Measurements from ENCODE around the gene FRMD4B. TPM values are rescaled to one million over a fixed set of nuclear protein-coding genes. Genes with fewer than 3 reads are reported as not detected.

Gene FRMD4B
- total and polyA plus RNA-seq, 9 donors, result 4.2 to 42.0 (median 16.3) TPM

DNA sequence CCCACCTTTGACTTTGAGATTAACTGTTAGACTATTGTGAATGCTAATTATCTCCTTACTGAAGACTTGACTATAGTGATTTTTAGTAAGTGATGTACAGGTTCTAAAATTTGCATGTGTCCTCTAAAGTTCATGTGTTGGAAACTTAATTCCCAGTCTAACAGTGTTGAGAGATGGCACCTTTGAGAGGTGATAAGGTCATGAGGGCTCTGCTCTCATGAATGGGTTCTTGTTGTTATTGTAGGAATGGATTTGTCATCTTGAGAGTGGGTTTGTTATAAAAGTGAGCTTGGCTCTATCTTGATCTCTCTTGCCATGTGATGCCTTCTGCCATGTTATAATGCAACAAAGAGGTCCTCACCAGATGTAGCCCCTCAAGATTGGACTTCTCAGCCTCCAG lies 244.6 kb downstream of the FRMD4B start:
- Histone ChIP-seq H3K36me3 (no peaks in the 10 kb centered on the region), H3K27ac (no peak overlapping the region), H3K27me3 (no peaks in the 10 kb centered on the region), H3K4me1 (ENCODE audit: insufficient read depth) (no peaks in the 10 kb centered on the region), H3K9me3 (no peaks in the 10 kb centered on the region), H3K4me3 (no peak overlapping the region)
- intact Hi-C loops (cut with DNase I), result no loop called here
- no peak for DNase-seq
- no peak for TF ChIP-seq POLR2A (IDR thresholded peaks at IDR 0.05)
- TF ChIP-seq, protein P1, sequence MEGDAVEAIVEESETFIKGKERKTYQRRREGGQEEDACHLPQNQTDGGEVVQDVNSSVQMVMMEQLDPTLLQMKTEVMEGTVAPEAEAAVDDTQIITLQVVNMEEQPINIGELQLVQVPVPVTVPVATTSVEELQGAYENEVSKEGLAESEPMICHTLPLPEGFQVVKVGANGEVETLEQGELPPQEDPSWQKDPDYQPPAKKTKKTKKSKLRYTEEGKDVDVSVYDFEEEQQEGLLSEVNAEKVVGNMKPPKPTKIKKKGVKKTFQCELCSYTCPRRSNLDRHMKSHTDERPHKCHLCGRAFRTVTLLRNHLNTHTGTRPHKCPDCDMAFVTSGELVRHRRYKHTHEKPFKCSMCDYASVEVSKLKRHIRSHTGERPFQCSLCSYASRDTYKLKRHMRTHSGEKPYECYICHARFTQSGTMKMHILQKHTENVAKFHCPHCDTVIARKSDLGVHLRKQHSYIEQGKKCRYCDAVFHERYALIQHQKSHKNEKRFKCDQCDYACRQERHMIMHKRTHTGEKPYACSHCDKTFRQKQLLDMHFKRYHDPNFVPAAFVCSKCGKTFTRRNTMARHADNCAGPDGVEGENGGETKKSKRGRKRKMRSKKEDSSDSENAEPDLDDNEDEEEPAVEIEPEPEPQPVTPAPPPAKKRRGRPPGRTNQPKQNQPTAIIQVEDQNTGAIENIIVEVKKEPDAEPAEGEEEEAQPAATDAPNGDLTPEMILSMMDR (IDR thresholded peaks at IDR 0.05), result no peak
- TF ChIP-seq EP300 (IDR thresholded peaks at IDR 0.05), result no peak

DNA sequence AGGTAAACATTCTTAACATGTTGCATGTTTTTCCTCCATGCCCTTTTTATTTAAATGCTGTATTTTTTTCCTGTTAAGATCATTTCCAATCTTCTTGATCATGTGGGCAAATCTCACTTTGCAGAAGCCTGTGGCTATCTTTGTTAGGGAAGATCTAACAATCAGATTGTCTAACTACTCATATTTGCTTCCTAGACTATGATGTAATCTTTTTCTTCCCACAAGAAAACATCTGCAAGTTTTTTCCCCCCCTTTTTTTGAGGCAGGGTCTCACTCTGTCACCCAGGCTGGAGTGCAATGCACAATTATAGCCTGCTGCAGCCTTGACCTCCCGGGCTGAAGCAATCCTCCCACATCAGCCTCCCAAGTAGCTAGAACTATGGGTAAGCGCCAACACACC lies 248.5 kb downstream of the FRMD4B start:
- no peaks in the 10 kb centered on the region for H3K4me1 ChIP-seq (ENCODE audit: insufficient read depth)
- H3K27ac ChIP-seq, result no peak overlapping the region
- no peaks in the 10 kb centered on the region for H3K9me3 ChIP-seq
- H3K4me3 ChIP-seq, result no peak overlapping the region
- TF ChIP-seq EP300 (IDR thresholded peaks at IDR 0.05), result no peak
- TF ChIP-seq, protein P1 (IDR thresholded peaks at IDR 0.05), result no peak
- TF ChIP-seq POLR2A (IDR thresholded peaks at IDR 0.05), result no peak
- H3K27me3 ChIP-seq, result no peaks in the 10 kb centered on the region
- no peak for DNase-seq
- intact Hi-C loops (cut with DNase I), result no loop called here
- WGBS, 3 donors, result 64 to 66% (median 64%) methylated on average over 2 of the region's 2 CpGs
- H3K36me3 ChIP-seq, result no peaks in the 10 kb centered on the region

DNA sequence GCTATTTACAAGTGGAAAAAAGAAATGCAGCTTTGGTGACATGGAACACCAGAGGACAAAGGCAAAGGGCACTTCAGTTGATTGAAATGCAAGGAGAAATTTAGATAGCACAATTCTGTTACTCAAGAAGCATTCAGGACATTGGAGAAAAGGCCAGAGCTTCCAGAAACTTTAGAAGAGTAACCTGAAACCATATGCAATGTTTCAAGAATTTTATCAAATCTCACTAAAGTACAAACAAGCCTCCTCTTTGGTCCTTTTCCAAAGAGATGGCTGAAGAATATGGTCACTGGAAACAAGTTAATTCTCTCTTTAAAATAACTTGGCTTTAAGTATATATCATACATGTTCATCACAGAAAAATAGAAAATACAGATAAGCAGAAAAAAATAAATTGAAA lies 248.9 kb downstream of the FRMD4B start:
- no peak overlapping the region for H3K4me3 ChIP-seq
- no peaks in the 10 kb centered on the region for H3K9me3 ChIP-seq
- no peaks in the 10 kb centered on the region for H3K36me3 ChIP-seq
- no peaks in the 10 kb centered on the region for H3K4me1 ChIP-seq (ENCODE audit: insufficient read depth)
- DNase-seq, result no peak
- TF ChIP-seq POLR2A (IDR thresholded peaks at IDR 0.05), result no peak
- TF ChIP-seq EP300 (IDR thresholded peaks at IDR 0.05), result no peak
- TF ChIP-seq, protein P1 (IDR thresholded peaks at IDR 0.05), result no peak
- intact Hi-C loops (cut with DNase I), result no loop called here
- H3K27me3 ChIP-seq, result no peaks in the 10 kb centered on the region
- H3K27ac ChIP-seq, result no peak overlapping the region

DNA sequence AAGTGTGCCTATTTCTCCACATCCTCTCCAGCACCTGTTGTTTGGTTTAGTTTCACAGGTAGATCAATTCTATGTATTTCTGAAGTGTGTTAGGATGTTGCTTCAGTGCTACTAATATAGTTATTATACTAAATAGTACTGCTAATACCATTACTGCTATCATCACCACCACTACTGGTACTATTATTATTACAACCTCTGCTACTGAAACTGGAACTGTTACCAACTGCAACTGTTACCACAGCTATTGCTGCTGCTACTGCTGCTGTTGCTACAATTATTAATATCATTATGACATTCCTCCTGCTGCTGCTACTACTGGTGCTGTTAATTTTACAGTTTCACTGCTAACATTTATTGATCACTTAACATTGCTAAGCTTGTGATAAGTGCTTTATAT lies 255.2 kb downstream of the FRMD4B start:
- TF ChIP-seq EP300 (IDR thresholded peaks at IDR 0.05) (no peak), POLR2A (IDR thresholded peaks at IDR 0.05) (no peak)
- TF ChIP-seq, protein P1 (IDR thresholded peaks at IDR 0.05), result no peak
- DNase-seq, result no peak
- H3K27ac ChIP-seq, result no peak overlapping the region
- H3K9me3 ChIP-seq, result no peaks in the 10 kb centered on the region
- intact Hi-C loops (cut with DNase I), result no loop called here
- no peak overlapping the region for H3K4me3 ChIP-seq
- no peaks in the 10 kb centered on the region for H3K4me1 ChIP-seq (ENCODE audit: insufficient read depth)
- no peaks in the 10 kb centered on the region for H3K27me3 ChIP-seq
- no peaks in the 10 kb centered on the region for H3K36me3 ChIP-seq

DNA sequence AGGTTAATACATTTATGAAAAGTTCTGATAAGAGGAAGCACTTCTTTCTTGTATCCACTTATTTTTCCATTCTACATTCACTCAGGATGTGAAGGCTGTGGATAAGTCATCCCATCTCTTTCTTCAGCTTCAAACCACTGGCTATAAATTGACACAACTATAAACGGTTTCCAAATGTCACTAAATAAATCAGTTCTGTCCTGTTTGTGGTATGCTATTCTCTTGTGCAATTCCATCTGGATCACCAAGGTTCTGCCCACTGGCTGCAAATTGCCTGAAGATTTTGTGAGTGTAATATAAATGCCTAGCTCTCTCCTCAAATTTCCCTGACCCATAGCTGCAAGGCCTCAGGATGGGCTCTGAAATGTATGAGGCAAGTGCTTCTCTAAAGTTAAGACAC lies 256.4 kb downstream of the FRMD4B start:
- Histone ChIP-seq H3K27ac (no peak overlapping the region), H3K9me3 (no peaks in the 10 kb centered on the region), H3K27me3 (no peaks in the 10 kb centered on the region), H3K4me1 (ENCODE audit: insufficient read depth) (no peaks in the 10 kb centered on the region), H3K36me3 (no peaks in the 10 kb centered on the region), H3K4me3 (no peak overlapping the region)
- intact Hi-C loops (cut with DNase I), result no loop called here
- WGBS, 3 donors, result 37 to 44% (median 39%) methylated on average over 1 of the region's 1 CpG
- DNase-seq, result no peak
- TF ChIP-seq EP300 (IDR thresholded peaks at IDR 0.05) (no peak), POLR2A (IDR thresholded peaks at IDR 0.05) (no peak)
- TF ChIP-seq, protein P1 (IDR thresholded peaks at IDR 0.05), result no peak

All from ovary (tissue), 9 donors.